Prostate gland (tissue), 2 donors: ENCODE data around the gene DEGS2. TPM values are rescaled to one million over a fixed set of nuclear protein-coding genes. Genes with fewer than 3 reads are reported as not detected.

Experiments
- DNase-seq: peaks from one replicate; pipeline ENCODE4 v3.0.0-alpha.2; 2019; ENCODE audit warnings: low spot score
- H3K27ac ChIP-seq, 2 donors: fragments of 200-600 bp; sonication (generic); 2 replicates each; pipeline ENCODE4 v1.5.1; 2017 to 2019
- H3K27me3 ChIP-seq: fragments of 200-600 bp; sonication (generic); replicated peaks from 2 replicates; pipeline ENCODE4 v1.5.1; 2019; ENCODE audit not compliant: insufficient read depth
- H3K36me3 ChIP-seq, 2 donors: fragments of 200-600 bp; sonication (generic); 1 replicate in 1 of 2; 2 replicates in 1 of 2; pipeline versions ENCODE4 v1.5.1 to v1.8.1; 2017 to 2019
- H3K4me1 ChIP-seq: fragments of 200-600 bp; sonication (generic); replicated peaks from 2 replicates; pipeline ENCODE4 v1.5.1; 2019
- H3K4me3 ChIP-seq, 2 donors: fragments of 200-600 bp; sonication (generic); 2 replicates each; pipeline ENCODE4 v1.5.1; 2017 to 2019
- H3K9me3 ChIP-seq: fragments of 200-600 bp; sonication (generic); 2 replicates; pipeline ENCODE4 v1.5.1; 2017
- POLR2A ChIP-seq: fragments of 450-650 bp; IDR thresholded peaks from one replicate; pipeline ENCODE4 v1.6.1; 2016; ENCODE audit warnings: antibody characterized with exemption, mild to moderate bottlenecking
- POLR2AphosphoS5 ChIP-seq: sonication (generic); formaldehyde crosslinking; IDR thresholded peaks from one replicate; pipeline ENCODE4 v1.6.1; 2017; ENCODE audit warnings: antibody characterized with exemption
- WGBS: methylation state at CpG from one replicate; pipeline ENCODE4 v1.1.5; 2018; 5-methylcytosine and 5-hydroxymethylcytosine counted together
- intact Hi-C: fragments of 100-400 bp; cut with DNase I; formaldehyde crosslinking; loops from one replicate; pipeline ENCODE4 v1.14.2; 2022
- total RNA-seq, 2 donors: library from RNA; depleted of rRNA; stranded (reverse); fragments of >200 nt; gene quantifications; one replicate each; pipeline ENCODE4 v1.1.0, GENCODE V29; 2016
- TF ChIP-seq, protein P1 (sequence below), 4 experiments: fragments of 200-600 bp in 2 of 4; fragments of 450-650 bp in 2 of 4; sonication (generic) in 2 of 4; IDR thresholded peaks; 1 replicate in 3 of 4; 2 replicates in 1 of 4; pipeline ENCODE4 v1.5.1; 2016 to 2019; ENCODE audit warnings: antibody characterized with exemption in 4 of 4, mild to moderate bottlenecking in 2 of 4, moderate library complexity in 2 of 4

The DEGS2 gene
- total RNA-seq, 2 donors from 2014 or later: 2.8 to 8.3 TPM

DNA sequence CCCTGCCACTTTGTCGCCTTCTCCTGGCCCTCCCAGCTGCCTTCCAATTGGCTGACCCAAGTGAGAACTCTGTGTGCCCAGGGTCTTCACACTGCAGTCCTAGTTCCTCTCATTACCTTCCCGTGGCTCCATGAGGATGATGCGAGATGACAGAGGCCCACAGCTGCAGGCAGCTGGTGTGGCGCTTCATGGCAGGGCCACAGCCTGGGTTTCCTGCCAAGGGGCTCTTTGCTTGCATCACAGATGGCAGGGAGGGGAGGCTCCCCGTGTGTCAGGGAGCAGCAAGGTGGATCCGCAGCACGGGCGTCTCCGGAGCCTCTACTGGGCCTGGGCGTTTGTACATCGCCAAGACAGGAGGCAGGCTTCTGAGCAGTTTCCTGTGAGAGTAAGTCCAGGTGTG lies 28.9 kb downstream of the DEGS2 start:
- no peaks in the 10 kb centered on the region for H3K27me3 ChIP-seq
- H3K9me3 ChIP-seq: no peaks in the 10 kb centered on the region
- no peak overlapping the region for H3K4me3 ChIP-seq
- H3K4me1 ChIP-seq: no peaks in the 10 kb centered on the region
- intact Hi-C loops: no loop called here
- no peak overlapping the region for H3K27ac ChIP-seq
- TF ChIP-seq POLR2A (no peak), POLR2AphosphoS5 (no peak)
- TF ChIP-seq, protein P1, sequence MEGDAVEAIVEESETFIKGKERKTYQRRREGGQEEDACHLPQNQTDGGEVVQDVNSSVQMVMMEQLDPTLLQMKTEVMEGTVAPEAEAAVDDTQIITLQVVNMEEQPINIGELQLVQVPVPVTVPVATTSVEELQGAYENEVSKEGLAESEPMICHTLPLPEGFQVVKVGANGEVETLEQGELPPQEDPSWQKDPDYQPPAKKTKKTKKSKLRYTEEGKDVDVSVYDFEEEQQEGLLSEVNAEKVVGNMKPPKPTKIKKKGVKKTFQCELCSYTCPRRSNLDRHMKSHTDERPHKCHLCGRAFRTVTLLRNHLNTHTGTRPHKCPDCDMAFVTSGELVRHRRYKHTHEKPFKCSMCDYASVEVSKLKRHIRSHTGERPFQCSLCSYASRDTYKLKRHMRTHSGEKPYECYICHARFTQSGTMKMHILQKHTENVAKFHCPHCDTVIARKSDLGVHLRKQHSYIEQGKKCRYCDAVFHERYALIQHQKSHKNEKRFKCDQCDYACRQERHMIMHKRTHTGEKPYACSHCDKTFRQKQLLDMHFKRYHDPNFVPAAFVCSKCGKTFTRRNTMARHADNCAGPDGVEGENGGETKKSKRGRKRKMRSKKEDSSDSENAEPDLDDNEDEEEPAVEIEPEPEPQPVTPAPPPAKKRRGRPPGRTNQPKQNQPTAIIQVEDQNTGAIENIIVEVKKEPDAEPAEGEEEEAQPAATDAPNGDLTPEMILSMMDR (IDR thresholded peaks at IDR 0.05): no peak
- 81% methylated on average over 11 of the region's 11 CpGs for WGBS
- H3K36me3 ChIP-seq: no peaks in the 10 kb centered on the region
- DNase-seq: no peak

GRCh38 chr14:100129161-100129589 lies 30.3 kb downstream of the DEGS2 start:
- no peaks in the 10 kb centered on the region for H3K36me3 ChIP-seq
- no peaks in the 10 kb centered on the region for H3K4me1 ChIP-seq
- H3K4me3 ChIP-seq: no peak overlapping the region
- intact Hi-C loops: no loop called here
- H3K27me3 ChIP-seq: no peaks in the 10 kb centered on the region
- TF ChIP-seq POLR2A (no peak), POLR2AphosphoS5 (no peak)
- TF ChIP-seq, protein P1 (IDR thresholded peaks at IDR 0.05): no peak
- H3K27ac ChIP-seq: no peak overlapping the region
- WGBS: 82% methylated on average over 7 of the region's 7 CpGs
- DNase-seq: no peak
- H3K9me3 ChIP-seq: no peaks in the 10 kb centered on the region

GRCh38 chr14:100128688-100129087 lies 30.8 kb downstream of the DEGS2 start:
- intact Hi-C loops: no loop called here
- no peaks in the 10 kb centered on the region for H3K4me1 ChIP-seq
- DNase-seq: no peak
- H3K36me3 ChIP-seq: no peaks in the 10 kb centered on the region
- no peak overlapping the region for H3K4me3 ChIP-seq
- TF ChIP-seq, protein P1 (IDR thresholded peaks at IDR 0.05): no peak
- TF ChIP-seq POLR2A (no peak), POLR2AphosphoS5 (no peak)
- 81% methylated on average over 12 of the region's 12 CpGs for WGBS
- H3K9me3 ChIP-seq: no peaks in the 10 kb centered on the region
- no peak overlapping the region for H3K27ac ChIP-seq
- no peaks in the 10 kb centered on the region for H3K27me3 ChIP-seq

DNA sequence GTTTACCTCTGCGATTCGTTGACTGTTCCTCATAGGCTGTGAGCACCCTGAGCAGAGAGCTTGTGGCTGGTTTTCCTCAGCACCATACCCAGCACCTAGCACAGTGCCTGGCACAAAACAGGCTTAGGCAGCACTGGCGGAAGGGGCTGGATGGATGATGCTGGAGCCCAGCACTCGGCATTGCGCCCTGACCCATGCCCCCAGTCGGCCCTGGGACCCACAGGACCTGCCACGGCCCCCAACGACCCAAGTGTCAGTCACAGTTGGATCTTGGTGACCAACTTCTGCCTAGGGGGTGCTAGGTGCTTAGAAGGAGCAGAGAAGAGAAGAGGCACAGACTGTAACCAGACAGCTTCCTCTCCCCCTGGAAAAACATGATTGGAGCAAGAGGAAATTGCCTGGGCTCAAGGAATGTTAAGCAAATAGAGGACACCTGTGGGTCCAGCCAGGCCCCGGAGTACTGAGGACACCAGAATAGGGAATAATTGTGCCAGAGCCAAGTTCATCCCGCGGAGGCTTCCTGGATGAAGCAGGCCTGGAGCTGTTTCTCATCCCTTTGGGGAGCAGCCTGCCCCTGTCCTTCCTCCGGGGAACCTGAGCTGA lies 31.5 kb downstream of the DEGS2 start:
- WGBS: 90% methylated on average over 12 of the region's 12 CpGs
- Histone ChIP-seq H3K9me3 (no peaks in the 10 kb centered on the region), H3K27ac (no peak overlapping the region), H3K4me1 (no peaks in the 10 kb centered on the region), H3K4me3 (no peak overlapping the region), H3K27me3 (no peaks in the 10 kb centered on the region), H3K36me3 (no peaks in the 10 kb centered on the region)
- no peak for DNase-seq
- intact Hi-C loops: no loop called here
- TF ChIP-seq POLR2AphosphoS5: no peak
- TF ChIP-seq, protein P1 (IDR thresholded peaks at IDR 0.05): no peak
- TF ChIP-seq POLR2A: no peak

GRCh38 chr14:100126401-100126800 lies 33.0 kb downstream of the DEGS2 start:
- DNase-seq: no peak
- no peaks in the 10 kb centered on the region for H3K4me1 ChIP-seq
- no peaks in the 10 kb centered on the region for H3K27me3 ChIP-seq
- TF ChIP-seq, protein P1 (IDR thresholded peaks at IDR 0.05): no peak
- TF ChIP-seq POLR2A (no peak), POLR2AphosphoS5 (no peak)
- no peaks in the 10 kb centered on the region for H3K36me3 ChIP-seq
- no peak overlapping the region for H3K4me3 ChIP-seq
- H3K27ac ChIP-seq: no peak overlapping the region
- intact Hi-C loops: no loop called here
- WGBS: 88% methylated on average over 13 of the region's 13 CpGs
- H3K9me3 ChIP-seq: no peaks in the 10 kb centered on the region
